Kidney (tissue), 14 donors: ENCODE data around the gene GSK3A. TPM values are rescaled to one million over a fixed set of nuclear protein-coding genes. Genes with fewer than 3 reads are reported as not detected.

Source experiments
- DNase-seq, 5 donors: peaks; one replicate each; pipeline ENCODE4 v3.0.0-alpha.2; 2013 to 2020
- FAIRE-seq: peaks from 2 replicates; lab custom pipeline; 2012; peaks lifted over from hg19 to GRCh38; lab: Jason Lieb, UNC
- H3K27ac ChIP-seq, 2 donors: one replicate each; pipeline ENCODE4 v1.7.0; 2013; ENCODE audit warnings: low read depth in 2 of 2, low read length in 2 of 2, inconsistent platforms in 1 of 2
- H3K27me3 ChIP-seq: one replicate; pipeline ENCODE4 v1.7.1; 2013; ENCODE audit warnings: low read length, inconsistent platforms; ENCODE audit not compliant: control insufficient read depth, insufficient read depth
- H3K36me3 ChIP-seq, 3 donors: one replicate each; pipeline versions ENCODE4 v1.7.0 to v1.7.1; 2013; ENCODE audit warnings: low read length in 3 of 3, control low read depth in 1 of 3, inconsistent platforms in 1 of 3; ENCODE audit not compliant: insufficient read depth in 3 of 3, control insufficient read depth in 2 of 3
- H3K4me1 ChIP-seq, 3 donors: one replicate each; pipeline versions ENCODE4 v1.7.0 to v1.7.1; 2013; ENCODE audit warnings: low read length in 3 of 3, inconsistent platforms in 1 of 3, low read depth in 1 of 3; ENCODE audit not compliant: control insufficient read depth in 2 of 3, insufficient read depth in 2 of 3
- H3K4me3 ChIP-seq, 3 donors: one replicate each; pipeline versions ENCODE4 v1.7.0 to v1.8.1; 2013; ENCODE audit warnings: low read length in 3 of 3, control low read depth in 1 of 3, inconsistent platforms in 1 of 3
- H3K9ac ChIP-seq, 3 donors: one replicate each; pipeline versions ENCODE4 v1.7.0 to v1.7.1; 2013; ENCODE audit warnings: low read length in 3 of 3, control low read depth in 1 of 3, inconsistent platforms in 1 of 3
- H3K9me3 ChIP-seq, 3 donors: one replicate each; pipeline versions ENCODE4 v1.7.0 to v1.7.1; 2013; ENCODE audit warnings: low read length in 3 of 3, control low read depth in 1 of 3, inconsistent platforms in 1 of 3; ENCODE audit not compliant: control insufficient read depth in 2 of 3, insufficient read depth in 1 of 3
- CTCF ChIP-seq: IDR thresholded peaks from 3 replicates; pipeline ENCODE4 v1.5.1; 2012; ENCODE audit warnings: mild to moderate bottlenecking, moderate library complexity, borderline replicate concordance; ENCODE audit not compliant: insufficient read depth; ENCODE audit errors: extremely low read depth
- intact Hi-C: fragments of 100-400 bp; cut with DNase I; formaldehyde crosslinking; loops from one replicate; pipeline ENCODE4 v1.11.1; 2022
- polyA plus RNA-seq: library from polyadenylated mRNA; stranded (reverse); fragments of 350-450 nt; fragmentation: Illumina TruSeq; extraction: RNeasy Lipid Tissue Mini Kit (QIAGEN cat#74804); gene quantifications from one replicate; pipeline ENCODE4 v1.2.3, GENCODE V29; 2014; ENCODE audit warnings: low read depth, low replicate concordance; ENCODE audit not compliant: insufficient read depth
- total RNA-seq: library from RNA; stranded (reverse); fragmentation: NEBNext Ultra II Directional; extraction: Animal tissue kit (Norgen Biotek cat#: 25700); gene quantifications from one replicate; pipeline ENCODE4 v1.2.1, GENCODE V29; 2021
- donor health status: control.
- donor health status: control.
- donor health status: control.
- donor health status: control.
- donor health status: control.
- donor health status: DM: yes; HTN: yes; CAD: no.
- donor health status: Normal renal cell carcinoma (clear cell type).

GSK3A gene
- total and polyA plus RNA-seq, 2 donors from 2014 or later, result 39.2 to 57.3 TPM

- peak overlapping the region; percentile 16 to 50 for H3K27ac ChIP-seq
- TF ChIP-seq CTCF, result no peak
- H3K4me1 ChIP-seq, result peaks cover 0 to 18% (median 7%) of the 10 kb centered on the region in 3 donors
- intact Hi-C loops, result no loop called here
- peak overlapping the region; percentile 59 to 96 (median 95) for H3K4me3 ChIP-seq
- FAIRE-seq (no peak), DNase-seq (no peak)
- no peaks in the 10 kb centered on the region for H3K9me3 ChIP-seq
- H3K36me3 ChIP-seq, result no peaks in the 10 kb centered on the region
- H3K9ac ChIP-seq, result peak overlapping the region; percentile 42 to 96 (median 56)
- H3K27me3 ChIP-seq, result no peaks in the 10 kb centered on the region
These were observed 312 bp downstream of the GSK3A start for GRCh38 chr19:42242069-42242511.

GRCh38 chr19:42241279-42241678 is 1.1 kb downstream of the GSK3A start:
- intact Hi-C loops, result no loop called here
- no peak for TF ChIP-seq CTCF
- H3K36me3 ChIP-seq, result peaks cover 0 to 6% (median 0%) of the 10 kb centered on the region in 3 donors

GRCh38 chr19:42239544-42240220 is 2.7 kb downstream of the GSK3A start:
- H3K36me3 ChIP-seq, result peaks cover 0 to 14% (median 5%) of the 10 kb centered on the region in 3 donors
- no peak overlapping the region for H3K9ac ChIP-seq
- intact Hi-C loops, result no loop called here

More at GRCh38 chr19:42241279-42241678, 1.1 kb downstream of the GSK3A start:
- DNase-seq (no peak), FAIRE-seq (no peak)
- no peaks in the 10 kb centered on the region for H3K27me3 ChIP-seq
- no peaks in the 10 kb centered on the region for H3K9me3 ChIP-seq
- H3K4me1 ChIP-seq, result peaks cover 0 to 17% (median 7%) of the 10 kb centered on the region in 3 donors
- H3K4me3 ChIP-seq, result peak overlapping the region; percentile 59 to 96 (median 95)
- H3K27ac ChIP-seq, result no peak overlapping the region
- H3K9ac ChIP-seq, result peak overlapping the region; percentile 42 to 96 (median 56)

More at GRCh38 chr19:42239544-42240220, 2.7 kb downstream of the GSK3A start:
- TF ChIP-seq CTCF, result no peak
- FAIRE-seq (no peak), DNase-seq (peak in 1 of 5 donors; percentile 38)
- no peaks in the 10 kb centered on the region for H3K9me3 ChIP-seq
- no peaks in the 10 kb centered on the region for H3K27me3 ChIP-seq
- H3K27ac ChIP-seq, result no peak overlapping the region
- H3K4me3 ChIP-seq, result no peak overlapping the region
- peaks cover 0 to 11% (median 7%) of the 10 kb centered on the region in 3 donors for H3K4me1 ChIP-seq
